Omental fat pad (tissue), 4 donors: Measurements from ENCODE around the gene OLFML1. TPM values are rescaled to one million over a fixed set of nuclear protein-coding genes. Genes with fewer than 3 reads are reported as not detected.
A peak's percentile ranks its signal among the peaks of the same experiment; 100 is the strongest.

Source experiments
- ATAC-seq: fragments of 150-250 bp; one replicate; pipeline ENCODE4 v1.9.1; 2016; ENCODE audit warnings: mild to moderate bottlenecking, moderate library complexity; ENCODE audit not compliant: low FRiP score
- DNase-seq: peaks from one replicate; pipeline ENCODE4 v3.0.0-alpha.2; 2019; ENCODE audit warnings: low spot score
- CTCF ChIP-seq, 3 donors: fragments of 450-650 bp; IDR thresholded peaks; one replicate each; pipeline ENCODE4 v1.5.1; 2016 to 2017; ENCODE audit warnings: antibody characterized with exemption in 3 of 3, mild to moderate bottlenecking in 3 of 3, moderate library complexity in 2 of 3
- total RNA-seq, 4 donors: library from RNA; depleted of rRNA; stranded (reverse); fragments of >200 nt; gene quantifications; one replicate each; pipeline ENCODE4 v1.1.0, GENCODE V29; 2016

OLFML1 gene
- total RNA-seq, 4 donors from 2014 or later, result 6.5 to 40.7 (median 13.4) TPM

- DNase-seq (no peak), ATAC-seq (no peak)
- no peak for TF ChIP-seq CTCF (IDR thresholded peaks at IDR 0.05)
Observed at GRCh38 chr11:7444091-7444981, 41.0 kb upstream of the OLFML1 start.

GRCh38 chr11:7445564-7445963 is 39.7 kb upstream of the OLFML1 start:
- ATAC-seq (no peak), DNase-seq (no peak)
- TF ChIP-seq CTCF (IDR thresholded peaks at IDR 0.05), result no peak

- no peak for ATAC-seq
- no peak for DNase-seq
- TF ChIP-seq CTCF (IDR thresholded peaks at IDR 0.05), result no peak
Observed at GRCh38 chr11:7448201-7448600, 37.1 kb upstream of the OLFML1 start.

GRCh38 chr11:7449211-7449840 is 36.0 kb upstream of the OLFML1 start:
- DNase-seq (no peak), ATAC-seq (no peak)
- TF ChIP-seq CTCF (IDR thresholded peaks at IDR 0.05), result no peak

GRCh38 chr11:7449841-7450214 is 35.5 kb upstream of the OLFML1 start:
- no peak for DNase-seq
- TF ChIP-seq CTCF (IDR thresholded peaks at IDR 0.05), result no peak
- ATAC-seq, result peak; percentile 65

- ATAC-seq (no peak), DNase-seq (no peak)
- no peak for TF ChIP-seq CTCF (IDR thresholded peaks at IDR 0.05)
Observed at GRCh38 chr11:7450836-7451235, 34.5 kb upstream of the OLFML1 start.

- no peak for ATAC-seq
- no peak for TF ChIP-seq CTCF (IDR thresholded peaks at IDR 0.05)
- no peak for DNase-seq
Observed at GRCh38 chr11:7451520-7451919, 33.8 kb upstream of the OLFML1 start.
